HL-60 (cell line): ENCODE data around the gene F8.

Experiments
- DNase-seq, 2 experiments: peaks; one replicate each; pipeline ENCODE4 v3.0.0-alpha.2; 2010 to 2020; ENCODE audit warnings: low read depth in 1 of 2, low spot score in 1 of 2
- H3K27ac ChIP-seq: fragments of 250-450 bp; sonication (Bioruptor Pico); replicated peaks from 2 replicates; pipeline ENCODE4 v1.5.1; 2020; ENCODE audit warnings: mild to moderate bottlenecking, moderate library complexity
- H3K27me3 ChIP-seq: fragments of 250-450 bp; sonication (Bioruptor Pico); 2 replicates; pipeline ENCODE4 v1.5.1; 2021; ENCODE audit warnings: mild to moderate bottlenecking, moderate library complexity; ENCODE audit not compliant: insufficient read depth, poor library complexity, severe bottlenecking
- H3K4me3 ChIP-seq: replicated peaks from 2 replicates; pipeline ENCODE4 v1.5.1; 2011; ENCODE audit warnings: mild to moderate bottlenecking, control low read depth, low read length; ENCODE audit not compliant: insufficient read depth
- GABPA ChIP-seq: IDR thresholded peaks from 2 replicates; pipeline ENCODE4 v1.6.1; 2012; ENCODE audit warnings: low read depth
- POLR2AphosphoS5 ChIP-seq: IDR thresholded peaks from 2 replicates; pipeline ENCODE4 v1.6.1; 2012; ENCODE audit warnings: low read depth
- SPI1 ChIP-seq: IDR thresholded peaks from 2 replicates; pipeline ENCODE4 v1.6.1; 2012; ENCODE audit warnings: low read depth, mild to moderate bottlenecking, borderline replicate concordance
- TF ChIP-seq, protein P1 (sequence below): IDR thresholded peaks from one replicate; pipeline ENCODE4 v1.5.1; 2011; ENCODE audit warnings: low read length, control low read depth, inconsistent platforms; ENCODE audit not compliant: insufficient read depth
- TF ChIP-seq, protein P2 (sequence below): IDR thresholded peaks from 2 replicates; pipeline ENCODE4 v1.6.1; 2012; ENCODE audit warnings: low read depth; ENCODE audit not compliant: insufficient replicate concordance

Gene F8

DNA sequence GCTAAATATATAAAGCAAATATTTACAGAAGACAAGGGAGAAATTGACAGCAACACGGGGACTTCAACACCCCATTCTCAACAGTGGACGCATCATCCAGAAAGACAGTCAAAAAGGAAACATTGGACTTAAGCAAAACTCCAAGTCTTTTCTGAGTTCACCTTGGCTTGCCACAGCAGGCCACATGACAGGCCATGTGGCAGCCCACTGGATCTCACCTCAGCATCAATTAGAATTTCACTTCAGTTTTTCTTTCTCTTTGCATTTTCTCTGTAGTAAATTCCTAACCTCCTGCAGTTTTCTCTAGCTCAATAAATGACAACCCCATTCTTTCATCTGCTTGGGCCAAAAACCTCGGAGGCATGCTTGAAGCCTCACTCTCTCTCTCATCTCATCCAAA is 200.5 kb downstream of the F8 start:
- Histone ChIP-seq H3K27ac (no peak overlapping the region), H3K4me3 (no peak overlapping the region), H3K27me3 (no peaks in the 10 kb centered on the region)
- TF ChIP-seq SPI1 (no peak), GABPA (no peak), POLR2AphosphoS5 (no peak)
- TF ChIP-seq, protein P1, sequence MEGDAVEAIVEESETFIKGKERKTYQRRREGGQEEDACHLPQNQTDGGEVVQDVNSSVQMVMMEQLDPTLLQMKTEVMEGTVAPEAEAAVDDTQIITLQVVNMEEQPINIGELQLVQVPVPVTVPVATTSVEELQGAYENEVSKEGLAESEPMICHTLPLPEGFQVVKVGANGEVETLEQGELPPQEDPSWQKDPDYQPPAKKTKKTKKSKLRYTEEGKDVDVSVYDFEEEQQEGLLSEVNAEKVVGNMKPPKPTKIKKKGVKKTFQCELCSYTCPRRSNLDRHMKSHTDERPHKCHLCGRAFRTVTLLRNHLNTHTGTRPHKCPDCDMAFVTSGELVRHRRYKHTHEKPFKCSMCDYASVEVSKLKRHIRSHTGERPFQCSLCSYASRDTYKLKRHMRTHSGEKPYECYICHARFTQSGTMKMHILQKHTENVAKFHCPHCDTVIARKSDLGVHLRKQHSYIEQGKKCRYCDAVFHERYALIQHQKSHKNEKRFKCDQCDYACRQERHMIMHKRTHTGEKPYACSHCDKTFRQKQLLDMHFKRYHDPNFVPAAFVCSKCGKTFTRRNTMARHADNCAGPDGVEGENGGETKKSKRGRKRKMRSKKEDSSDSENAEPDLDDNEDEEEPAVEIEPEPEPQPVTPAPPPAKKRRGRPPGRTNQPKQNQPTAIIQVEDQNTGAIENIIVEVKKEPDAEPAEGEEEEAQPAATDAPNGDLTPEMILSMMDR: no peak
- TF ChIP-seq, protein P2, sequence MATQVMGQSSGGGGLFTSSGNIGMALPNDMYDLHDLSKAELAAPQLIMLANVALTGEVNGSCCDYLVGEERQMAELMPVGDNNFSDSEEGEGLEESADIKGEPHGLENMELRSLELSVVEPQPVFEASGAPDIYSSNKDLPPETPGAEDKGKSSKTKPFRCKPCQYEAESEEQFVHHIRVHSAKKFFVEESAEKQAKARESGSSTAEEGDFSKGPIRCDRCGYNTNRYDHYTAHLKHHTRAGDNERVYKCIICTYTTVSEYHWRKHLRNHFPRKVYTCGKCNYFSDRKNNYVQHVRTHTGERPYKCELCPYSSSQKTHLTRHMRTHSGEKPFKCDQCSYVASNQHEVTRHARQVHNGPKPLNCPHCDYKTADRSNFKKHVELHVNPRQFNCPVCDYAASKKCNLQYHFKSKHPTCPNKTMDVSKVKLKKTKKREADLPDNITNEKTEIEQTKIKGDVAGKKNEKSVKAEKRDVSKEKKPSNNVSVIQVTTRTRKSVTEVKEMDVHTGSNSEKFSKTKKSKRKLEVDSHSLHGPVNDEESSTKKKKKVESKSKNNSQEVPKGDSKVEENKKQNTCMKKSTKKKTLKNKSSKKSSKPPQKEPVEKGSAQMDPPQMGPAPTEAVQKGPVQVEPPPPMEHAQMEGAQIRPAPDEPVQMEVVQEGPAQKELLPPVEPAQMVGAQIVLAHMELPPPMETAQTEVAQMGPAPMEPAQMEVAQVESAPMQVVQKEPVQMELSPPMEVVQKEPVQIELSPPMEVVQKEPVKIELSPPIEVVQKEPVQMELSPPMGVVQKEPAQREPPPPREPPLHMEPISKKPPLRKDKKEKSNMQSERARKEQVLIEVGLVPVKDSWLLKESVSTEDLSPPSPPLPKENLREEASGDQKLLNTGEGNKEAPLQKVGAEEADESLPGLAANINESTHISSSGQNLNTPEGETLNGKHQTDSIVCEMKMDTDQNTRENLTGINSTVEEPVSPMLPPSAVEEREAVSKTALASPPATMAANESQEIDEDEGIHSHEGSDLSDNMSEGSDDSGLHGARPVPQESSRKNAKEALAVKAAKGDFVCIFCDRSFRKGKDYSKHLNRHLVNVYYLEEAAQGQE: no peak
- DNase-seq: no peak

- no peaks in the 10 kb centered on the region for H3K27me3 ChIP-seq
- no peak for TF ChIP-seq GABPA
- no peak for TF ChIP-seq POLR2AphosphoS5
- TF ChIP-seq, protein P1: no peak
- no peak for TF ChIP-seq SPI1
- TF ChIP-seq, protein P2: no peak
- H3K27ac ChIP-seq: no peak overlapping the region
- no peak for DNase-seq
- H3K4me3 ChIP-seq: no peak overlapping the region
Observed at GRCh38 chrX:154821523-154821922, 201.0 kb downstream of the F8 start.

GRCh38 chrX:154819771-154820341 is 202.7 kb downstream of the F8 start:
- H3K4me3 ChIP-seq: no peak overlapping the region
- H3K27ac ChIP-seq: no peak overlapping the region
- no peak for DNase-seq
- H3K27me3 ChIP-seq: no peaks in the 10 kb centered on the region
- TF ChIP-seq, protein P2: no peak
- TF ChIP-seq GABPA (no peak), SPI1 (no peak), POLR2AphosphoS5 (no peak)
- TF ChIP-seq, protein P1: no peak
